Spinal cord (tissue), 10 donors: Measurements from ENCODE around the gene ADAMTSL3. TPM values are rescaled to one million over a fixed set of nuclear protein-coding genes. Genes with fewer than 3 reads are reported as not detected.
A peak's percentile ranks its signal among the peaks of the same experiment; 100 is the strongest.

Source experiments
- DNase-seq, 6 donors: peaks; one replicate each; pipeline versions ENCODE4 v3.0.0 to v3.0.0-alpha.2; 2013 to 2015; ENCODE audit warnings: low spot score in 6 of 6, low read depth in 4 of 6
- H3K27ac ChIP-seq: one replicate; pipeline ENCODE4 v1.5.1; 2013; ENCODE audit warnings: low read depth, low read length, control low read depth
- H3K27me3 ChIP-seq: one replicate; pipeline ENCODE4 v1.6.1; 2013; ENCODE audit warnings: low read length; ENCODE audit not compliant: control insufficient read depth, insufficient read depth
- H3K36me3 ChIP-seq: one replicate; pipeline ENCODE4 v1.6.1; 2013; ENCODE audit warnings: low read length; ENCODE audit not compliant: control insufficient read depth, insufficient read depth
- H3K4me1 ChIP-seq: one replicate; pipeline ENCODE4 v1.6.1; 2013; ENCODE audit warnings: low read length; ENCODE audit not compliant: control insufficient read depth, insufficient read depth
- H3K4me3 ChIP-seq: one replicate; pipeline ENCODE4 v1.5.1; 2013; ENCODE audit warnings: low read depth, low read length, control low read depth
- H3K9me3 ChIP-seq: one replicate; pipeline ENCODE4 v1.6.1; 2013; ENCODE audit warnings: low read length; ENCODE audit not compliant: control insufficient read depth, insufficient read depth
- WGBS: methylation state at CpG from one replicate; pipeline ENCODE4 v1.1.5; 2013; ENCODE audit warnings: missing lambda C conversion rate; ENCODE audit not compliant: insufficient coverage; 5-methylcytosine and 5-hydroxymethylcytosine counted together
- polyA plus RNA-seq, 2 donors: library from polyadenylated mRNA; unstranded; fragments of 120-200 nt; gene quantifications; one replicate each; pipeline ENCODE4 v1.2.1, GENCODE V29; 2013; ENCODE audit not compliant: insufficient read length in 2 of 2
- total RNA-seq, 2 donors: library from RNA; depleted of rRNA in 1 of 2; stranded (reverse); fragments of 120-200 nt in 1 of 2; fragments of >200 nt in 1 of 2; gene quantifications; one replicate each; pipeline versions ENCODE4 v1.2.3 to v1.2.4, GENCODE V29; 2013 to 2014
- donor health status: healthy.

ADAMTSL3 gene
- total and polyA plus RNA-seq, 4 donors: 3.6 to 25.2 (median 12.0) TPM

- Histone ChIP-seq H3K36me3 (no peaks in the 10 kb centered on the region), H3K9me3 (no peaks in the 10 kb centered on the region), H3K4me1 (no peaks in the 10 kb centered on the region), H3K27me3 (no peaks in the 10 kb centered on the region), H3K27ac (no peak overlapping the region), H3K4me3 (no peak overlapping the region)
- WGBS: 57% methylated on average over 4 of the region's 5 CpGs
- peak in 2 of 6 donors; percentile 29 to 79 for DNase-seq
Measured at GRCh38 chr15:83850015-83850414, 196.1 kb downstream of the ADAMTSL3 start.

GRCh38 chr15:83850501-83851245 is 196.8 kb downstream of the ADAMTSL3 start:
- no peaks in the 10 kb centered on the region for H3K36me3 ChIP-seq
- H3K27ac ChIP-seq: no peak overlapping the region
- H3K4me3 ChIP-seq: no peak overlapping the region
- no peaks in the 10 kb centered on the region for H3K4me1 ChIP-seq
- WGBS: 78% methylated on average over 7 of the region's 8 CpGs
- no peaks in the 10 kb centered on the region for H3K27me3 ChIP-seq
- H3K9me3 ChIP-seq: no peaks in the 10 kb centered on the region
- DNase-seq: peak in 1 of 6 donors; percentile 51

GRCh38 chr15:83853232-83853631 is 199.3 kb downstream of the ADAMTSL3 start:
- Histone ChIP-seq H3K27ac (no peak overlapping the region), H3K9me3 (no peaks in the 10 kb centered on the region), H3K4me3 (no peak overlapping the region), H3K4me1 (no peaks in the 10 kb centered on the region), H3K27me3 (no peaks in the 10 kb centered on the region), H3K36me3 (no peaks in the 10 kb centered on the region)
- no peak for DNase-seq
- no CpG with 5 or more reads among the region's 1 CpG for WGBS

GRCh38 chr15:83854321-83854720 is 200.4 kb downstream of the ADAMTSL3 start:
- H3K9me3 ChIP-seq: no peaks in the 10 kb centered on the region
- no peak for DNase-seq
- H3K36me3 ChIP-seq: no peaks in the 10 kb centered on the region
- H3K4me3 ChIP-seq: no peak overlapping the region
- WGBS: 67% methylated on average over 2 of the region's 4 CpGs
- no peaks in the 10 kb centered on the region for H3K4me1 ChIP-seq
- no peaks in the 10 kb centered on the region for H3K27me3 ChIP-seq
- H3K27ac ChIP-seq: no peak overlapping the region

GRCh38 chr15:83854950-83855707 is 201.2 kb downstream of the ADAMTSL3 start:
- Histone ChIP-seq H3K4me3 (no peak overlapping the region), H3K27ac (no peak overlapping the region), H3K9me3 (no peaks in the 10 kb centered on the region), H3K4me1 (no peaks in the 10 kb centered on the region), H3K36me3 (no peaks in the 10 kb centered on the region), H3K27me3 (no peaks in the 10 kb centered on the region)
- no peak for DNase-seq
- WGBS: 100% methylated on average over 1 of the region's 3 CpGs

GRCh38 chr15:83855956-83856355 is 202.0 kb downstream of the ADAMTSL3 start:
- WGBS: 67% methylated on average over 1 of the region's 1 CpG
- no peaks in the 10 kb centered on the region for H3K36me3 ChIP-seq
- no peaks in the 10 kb centered on the region for H3K9me3 ChIP-seq

GRCh38 chr15:83858820-83859505 is 205.0 kb downstream of the ADAMTSL3 start:
- no peaks in the 10 kb centered on the region for H3K36me3 ChIP-seq
- no peaks in the 10 kb centered on the region for H3K9me3 ChIP-seq
- no peaks in the 10 kb centered on the region for H3K27me3 ChIP-seq
- H3K4me1 ChIP-seq: no peaks in the 10 kb centered on the region
- no peak for DNase-seq
- WGBS: 94% methylated on average over 2 of the region's 5 CpGs
- H3K4me3 ChIP-seq: no peak overlapping the region
- no peak overlapping the region for H3K27ac ChIP-seq

More at GRCh38 chr15:83855956-83856355, 202.0 kb downstream of the ADAMTSL3 start:
- Histone ChIP-seq H3K4me3 (no peak overlapping the region), H3K4me1 (no peaks in the 10 kb centered on the region), H3K27ac (no peak overlapping the region), H3K27me3 (no peaks in the 10 kb centered on the region)
- no peak for DNase-seq

GRCh38 chr15:83866692-83867091 is 212.8 kb downstream of the ADAMTSL3 start:
- no peaks in the 10 kb centered on the region for H3K36me3 ChIP-seq
- H3K4me1 ChIP-seq: no peaks in the 10 kb centered on the region
- H3K4me3 ChIP-seq: no peak overlapping the region
- no peaks in the 10 kb centered on the region for H3K27me3 ChIP-seq
- no peaks in the 10 kb centered on the region for H3K9me3 ChIP-seq
- DNase-seq: peak in 1 of 6 donors; percentile 83
- no peak overlapping the region for H3K27ac ChIP-seq
- no CpG with 5 or more reads among the region's 1 CpG for WGBS

GRCh38 chr15:83869341-83869740 is 215.4 kb downstream of the ADAMTSL3 start:
- 80% methylated on average over 3 of the region's 4 CpGs for WGBS
- H3K27me3 ChIP-seq: no peaks in the 10 kb centered on the region
- no peaks in the 10 kb centered on the region for H3K9me3 ChIP-seq
- DNase-seq: no peak
- no peak overlapping the region for H3K4me3 ChIP-seq
- no peaks in the 10 kb centered on the region for H3K36me3 ChIP-seq
- no peak overlapping the region for H3K27ac ChIP-seq
- H3K4me1 ChIP-seq: no peaks in the 10 kb centered on the region
